HG02763 (cell line): ENCODE data around the gene SBF2.
"Not testable (repeated sequence)": the region's sequence is repeated elsewhere in the genome, so short reads cannot be mapped to it uniquely, and the experiment has no call there.

ENCODE experiments used
- ATAC-seq: cut with Tn5 transposase; IDR thresholded peaks from one replicate; pipeline ENCODE4 v1.9.1; 2021; ENCODE audit warnings: mild to moderate bottlenecking, moderate library complexity; ENCODE audit not compliant: unreplicated experiment

SBF2 gene

DNA sequence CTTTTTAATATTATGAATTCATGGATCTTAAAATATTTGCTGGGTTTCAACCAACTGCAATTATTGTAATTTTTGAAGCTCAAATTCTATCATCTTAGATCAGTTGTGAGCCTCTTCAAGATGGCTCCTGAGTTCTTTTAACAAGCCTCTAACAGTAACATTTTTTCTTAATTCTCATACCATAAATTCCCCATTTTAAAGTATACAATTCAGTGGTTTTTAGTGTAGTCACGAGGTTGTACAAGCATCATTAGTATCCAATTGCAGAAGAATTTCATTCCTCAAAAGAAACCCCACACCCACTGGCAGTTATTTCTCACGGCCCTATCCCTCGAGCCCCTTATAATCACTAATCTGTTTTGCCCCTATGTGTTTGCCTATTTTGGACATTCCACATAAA lies 270.8 kb downstream of the SBF2 start:
- no peak for ATAC-seq

DNA sequence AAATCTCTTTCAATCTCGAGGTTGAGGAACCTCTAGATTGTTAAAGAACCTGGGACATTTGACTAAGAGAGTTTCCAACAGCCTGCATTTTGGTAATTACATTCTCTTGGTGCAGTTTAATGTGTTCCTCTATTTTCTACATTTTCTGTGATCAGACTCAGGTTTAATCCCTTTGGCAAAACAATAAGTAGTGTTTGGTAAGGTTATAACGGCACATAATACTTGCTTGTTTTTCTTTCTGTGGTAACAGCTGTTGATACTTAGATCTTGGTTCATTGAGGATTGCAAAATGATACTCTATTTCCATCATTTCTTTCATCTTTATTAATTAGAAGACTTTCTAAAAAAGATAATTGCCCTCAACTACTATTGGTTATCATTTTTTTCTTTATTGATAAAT lies 271.3 kb downstream of the SBF2 start:
- no peak for ATAC-seq

- no peak for ATAC-seq
Measured at GRCh38 chr11:10021563-10021962, 272.5 kb downstream of the SBF2 start.

DNA sequence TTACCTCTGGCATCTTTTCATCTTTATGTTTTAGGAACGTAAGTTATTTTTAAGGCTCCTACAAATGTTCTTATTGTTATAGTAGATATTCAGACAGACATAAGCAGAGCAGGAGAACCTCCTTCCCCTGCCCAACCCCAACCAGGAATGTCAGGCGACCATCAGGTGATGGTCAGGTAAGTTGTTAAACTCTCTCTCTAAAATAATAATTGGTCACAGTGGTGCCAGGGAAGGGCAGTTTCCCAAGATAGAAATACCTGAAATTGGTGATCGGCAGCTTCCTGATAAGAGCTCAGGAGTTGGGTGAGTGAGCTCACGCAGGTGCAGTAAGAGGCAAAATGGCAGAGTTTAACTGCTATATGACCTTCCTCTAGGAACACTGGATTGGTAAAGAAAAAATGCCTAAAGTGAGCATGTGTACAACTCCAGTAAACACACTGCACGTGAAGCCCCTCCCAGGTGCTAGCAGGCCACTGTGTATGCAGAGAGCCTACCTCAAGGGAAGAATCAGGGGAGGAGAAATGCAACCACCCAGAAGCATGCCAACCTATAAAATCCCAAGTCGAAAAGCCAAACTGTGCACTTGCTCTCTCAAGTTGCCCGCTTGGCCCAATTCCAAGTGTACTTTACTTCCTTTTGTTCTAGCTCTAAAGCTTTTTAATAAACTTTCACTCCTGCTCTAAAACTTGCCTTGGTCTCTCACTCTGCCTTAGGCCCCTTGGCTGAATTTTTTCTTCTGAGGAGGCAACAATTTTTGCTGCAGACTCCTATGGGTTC lies 273.9 kb downstream of the SBF2 start:
- no peak for ATAC-seq

GRCh38 chr11:10017911-10018310 lies 276.1 kb downstream of the SBF2 start:
- no peak for ATAC-seq

- ATAC-seq: no peak
Measured at GRCh38 chr11:10017050-10017449, 277.0 kb downstream of the SBF2 start.

- no peak for ATAC-seq
Measured at GRCh38 chr11:10012068-10012467, 282.0 kb downstream of the SBF2 start.

DNA sequence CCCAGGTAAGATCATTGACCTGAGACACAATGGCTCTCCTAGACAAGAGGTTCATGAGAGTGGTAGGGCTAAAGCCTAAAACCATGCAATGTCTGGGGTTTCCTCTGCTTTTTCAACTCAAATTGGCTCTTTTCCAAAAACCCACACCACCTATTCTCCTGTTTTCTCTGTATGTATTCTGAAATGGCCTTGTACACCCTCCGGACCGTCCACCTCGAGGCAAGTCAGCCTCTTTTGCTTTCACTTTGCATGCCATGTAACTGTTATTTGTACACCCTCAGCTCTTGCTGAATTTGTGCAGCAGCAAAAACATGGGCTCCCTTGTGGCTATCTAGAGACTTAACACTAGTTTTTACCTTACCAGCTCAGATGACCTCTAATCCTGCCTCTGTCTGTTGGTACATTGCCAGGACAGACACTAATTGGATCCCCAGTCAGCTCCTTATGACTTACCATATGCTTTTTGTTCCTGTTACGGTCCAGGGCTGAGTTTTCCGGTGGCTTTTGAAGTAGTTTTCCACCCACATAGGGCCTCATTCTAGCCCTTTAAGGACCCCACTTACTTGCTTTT lies 288.0 kb downstream of the SBF2 start:
- no peak for ATAC-seq

DNA sequence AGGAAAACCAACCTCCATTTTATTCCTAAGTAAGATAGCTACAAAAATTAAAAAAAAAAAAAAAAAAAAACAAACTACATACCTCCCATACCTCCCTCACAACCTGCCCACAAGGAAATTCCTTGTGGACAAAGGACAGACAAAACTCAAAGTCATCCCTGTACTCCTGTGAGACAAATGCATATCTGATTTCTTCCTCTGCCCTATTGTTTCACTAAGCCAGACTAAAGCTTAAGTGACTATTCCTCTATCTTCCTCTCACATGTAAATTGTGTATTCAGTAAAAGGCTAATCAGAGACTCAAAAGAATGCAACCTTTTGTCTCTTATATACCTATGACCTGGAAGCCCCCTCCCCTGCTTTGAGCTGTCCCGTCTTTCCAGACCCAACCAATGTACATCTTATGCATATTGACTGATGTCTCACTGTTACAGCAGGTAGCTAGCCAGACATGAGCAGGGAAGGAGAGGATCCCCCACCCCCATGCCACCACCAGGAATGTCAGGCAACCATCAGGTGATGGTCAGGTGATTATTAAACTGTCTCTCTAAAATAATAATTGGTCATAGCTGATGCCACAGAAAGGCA lies 289.4 kb downstream of the SBF2 start:
- ATAC-seq: no peak

GRCh38 chr11:10002221-10002620 lies 291.8 kb downstream of the SBF2 start:
- ATAC-seq: no peak

DNA sequence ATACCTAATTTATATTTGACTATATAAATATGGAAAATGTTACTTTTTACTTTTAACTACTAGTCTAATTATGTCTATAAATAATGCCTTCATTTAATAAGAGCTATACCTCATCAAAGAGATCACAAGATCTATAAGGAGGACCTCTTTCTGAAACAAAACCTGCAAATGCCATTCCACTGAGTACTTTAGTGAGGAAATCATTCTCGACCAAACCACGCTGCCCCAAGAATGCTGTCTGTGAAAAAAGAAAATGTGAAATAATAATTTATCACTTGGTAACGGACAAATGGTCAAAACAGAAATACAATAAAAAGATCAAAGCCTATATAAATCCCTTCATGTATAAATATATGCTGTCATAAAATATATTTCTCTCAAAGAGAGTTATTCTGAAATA lies 301.7 kb downstream of the SBF2 start:
- no peak for ATAC-seq

DNA sequence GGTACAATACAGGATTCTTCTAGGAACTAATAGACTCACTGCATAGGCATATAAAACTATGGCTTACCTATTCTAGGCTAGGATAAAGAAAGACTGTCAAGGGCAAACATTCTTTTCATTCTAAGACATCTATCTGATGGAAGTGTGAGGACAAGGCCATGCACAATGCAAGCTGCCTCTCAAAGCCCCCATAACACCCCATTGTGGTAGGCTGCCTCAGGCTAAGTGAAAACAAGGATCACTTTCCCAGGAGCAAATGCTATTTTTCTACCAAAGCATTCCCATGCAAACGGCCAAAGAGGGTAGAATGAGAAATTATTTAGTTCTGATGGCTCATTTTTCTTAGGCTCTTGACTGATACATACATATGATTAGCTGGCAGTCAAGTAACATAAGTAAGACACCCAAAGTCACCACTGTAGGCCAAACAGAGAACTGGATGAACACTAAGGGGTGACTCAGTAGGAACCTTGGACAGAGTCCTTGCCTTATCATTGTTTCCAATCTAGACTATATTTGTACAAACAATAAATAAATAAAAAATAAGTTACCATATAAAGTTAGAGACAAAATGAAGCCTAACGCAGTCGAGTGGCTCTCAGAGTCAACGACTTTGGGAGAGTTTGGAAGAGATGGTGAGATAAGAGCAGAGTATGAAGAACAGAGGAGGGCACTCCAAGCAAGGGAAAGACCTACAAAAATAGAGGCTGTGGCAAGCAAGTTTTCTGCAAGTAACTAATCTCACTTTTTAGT lies 303.6 kb downstream of the SBF2 start:
- no peak for ATAC-seq

DNA sequence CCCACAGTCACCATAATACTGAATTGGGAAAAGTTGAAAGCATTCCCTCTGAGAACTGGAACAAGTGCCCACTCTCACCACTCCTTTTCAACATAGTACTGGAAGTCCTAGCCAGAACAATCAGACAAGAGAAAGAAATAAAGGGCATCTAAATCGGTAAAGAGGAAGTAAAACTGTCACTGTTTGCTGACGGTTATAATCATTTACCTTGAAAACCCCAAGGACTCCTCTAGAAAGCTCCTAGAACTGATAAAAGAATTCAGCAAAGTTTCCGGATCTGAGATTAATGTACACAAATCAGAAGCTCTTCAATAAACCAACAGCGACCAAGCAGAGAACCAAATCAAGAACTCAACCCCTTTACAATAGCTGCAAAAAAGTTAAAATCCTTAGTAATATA lies 306.7 kb downstream of the SBF2 start:
- not testable (repeated sequence) for ATAC-seq

- no peak for ATAC-seq
Measured at GRCh38 chr11:9982796-9983579, 311.0 kb downstream of the SBF2 start.

DNA sequence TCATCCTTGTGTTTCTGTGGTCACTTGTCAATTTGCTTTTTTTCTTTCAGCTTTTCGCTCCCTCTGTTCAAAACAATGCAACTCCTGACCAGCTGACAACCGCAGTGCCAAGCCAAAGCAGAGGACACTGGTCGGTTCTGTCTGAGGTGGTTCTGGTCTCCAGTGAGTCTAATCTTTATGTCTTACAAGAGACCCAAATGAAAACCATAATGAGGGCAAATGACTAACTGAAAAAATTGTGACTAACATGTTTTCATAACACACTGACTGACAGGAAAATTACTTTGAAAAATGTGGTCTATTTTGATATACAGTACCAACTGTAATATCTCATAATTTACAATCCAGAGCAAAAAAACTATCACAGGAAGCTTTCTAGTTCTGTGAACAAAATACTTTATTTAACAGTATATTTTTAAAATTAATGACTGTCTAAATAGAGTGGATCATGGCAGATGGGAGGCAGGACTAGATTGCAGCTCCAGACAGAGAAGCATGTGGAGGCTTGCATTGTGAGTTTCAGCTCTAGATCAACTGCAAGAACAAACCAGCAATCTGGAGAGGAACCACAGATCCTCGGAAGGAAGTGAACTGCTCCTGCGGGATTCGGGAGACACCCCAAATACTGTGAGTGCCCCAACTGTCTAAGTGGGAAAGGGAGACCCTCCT lies 311.8 kb downstream of the SBF2 start:
- no peak for ATAC-seq

DNA sequence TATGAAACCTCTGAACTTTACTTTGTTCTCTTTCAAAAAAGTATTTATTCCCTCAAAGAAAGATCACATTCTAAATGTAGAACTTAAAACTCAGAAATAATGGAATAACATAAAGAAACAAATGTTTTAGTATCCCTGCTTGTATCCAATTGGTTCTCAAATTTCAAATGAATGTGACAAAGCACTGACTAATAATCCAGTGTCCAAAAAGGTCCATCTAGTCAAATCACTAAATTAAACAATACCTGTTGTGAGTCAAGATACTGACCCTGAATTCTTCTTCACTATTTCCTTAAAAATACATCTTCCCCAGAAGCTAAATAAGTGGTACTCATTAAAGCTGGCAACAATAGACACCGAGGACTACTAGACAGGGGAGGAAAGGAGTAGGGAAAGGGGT lies 313.1 kb downstream of the SBF2 start:
- no peak for ATAC-seq

GRCh38 chr11:9977554-9977953 lies 316.5 kb downstream of the SBF2 start:
- ATAC-seq: no peak

- ATAC-seq: no peak
Measured at GRCh38 chr11:9974375-9974774, 319.6 kb downstream of the SBF2 start.

DNA sequence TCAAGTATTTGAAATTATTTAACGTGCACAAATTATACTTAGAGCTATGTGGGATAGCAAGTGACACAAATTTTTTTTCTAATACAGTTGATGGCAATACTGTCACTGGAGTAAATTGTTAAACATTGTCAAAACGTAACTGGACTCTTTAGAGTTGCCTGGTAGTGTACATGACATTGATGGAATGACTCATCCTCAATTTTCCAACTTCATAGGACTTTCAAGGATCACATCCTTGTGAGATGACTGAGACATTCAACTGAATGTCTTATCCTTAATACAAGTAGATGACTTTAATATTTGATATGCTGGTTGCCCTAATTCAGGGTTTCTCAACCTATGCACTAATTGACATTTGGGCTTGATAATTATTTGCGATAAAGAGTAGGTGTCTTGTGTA lies 320.1 kb downstream of the SBF2 start:
- ATAC-seq: no peak

DNA sequence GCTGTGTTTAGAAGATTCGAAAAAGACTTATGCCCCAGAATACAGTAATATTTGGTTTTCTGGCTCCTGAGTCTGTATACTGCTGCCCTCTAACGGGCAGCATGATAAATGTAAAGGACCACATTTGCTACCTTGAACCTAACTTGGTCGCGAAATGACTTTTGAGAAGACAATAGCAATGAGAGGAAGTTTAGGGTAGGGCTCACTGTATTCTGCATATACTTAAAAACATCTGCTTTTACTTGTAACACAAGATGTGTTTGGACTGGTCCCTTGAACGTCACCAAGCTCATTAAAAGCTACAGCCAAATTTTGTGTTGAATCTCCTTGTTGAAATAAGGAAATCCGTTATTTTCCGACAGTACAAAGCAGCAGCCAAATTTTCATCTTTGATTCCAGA lies 321.0 kb downstream of the SBF2 start:
- ATAC-seq: no peak
